Measurements from ENCODE around the gene ERG. TPM values are rescaled to one million over a fixed set of nuclear protein-coding genes. Genes with fewer than 3 reads are reported as not detected.

Gene ERG
- total and polyA plus RNA-seq, 2 experiments from 2014 or later, result 0.14 to 0.44 TPM

- Histone ChIP-seq H3K4me3 (no peak overlapping the region), H4K20me1 (replicated peaks; ENCODE audit: insufficient read depth) (no peaks in the 10 kb centered on the region), H3K27ac (ENCODE audit: low read depth) (no peak overlapping the region), H3K9me2 (ENCODE audit: insufficient read depth) (peaks cover 8% of the 10 kb centered on the region), H3K4me1 (ENCODE audit: insufficient read depth) (no peaks in the 10 kb centered on the region), H3K27me3 (ENCODE audit: insufficient read depth) (peaks cover 4% of the 10 kb centered on the region; the same call in 1 of the 2 replicates), H2AFZ (no peak overlapping the region), H3K79me2 (replicated peaks; ENCODE audit: insufficient read depth) (no peaks in the 10 kb centered on the region), H3K36me3 (ENCODE audit: insufficient read depth) (no peaks in the 10 kb centered on the region), H3K4me2 (no peak overlapping the region), H3F3A (replicated peaks; ENCODE audit: low read depth) (no peaks in the 10 kb centered on the region)
- TF ChIP-seq STAT1 (IDR thresholded peaks at IDR 0.05; ENCODE audit: unreplicated experiment) (no peak), CREB1 (CRISPR knock-in tag; IDR thresholded peaks at IDR 0.05; ENCODE audit: low read depth) (no peak), EZH2phosphoT487 (IDR thresholded peaks at IDR 0.05; ENCODE audit: unreplicated experiment) (no peak), CTCF (conservative IDR thresholded peaks at IDR 0.05; ENCODE audit: low read depth in 2 of 2) (no peak), REST (IDR thresholded peaks at IDR 0.05; ENCODE audit: unreplicated experiment) (no peak), NANOG (IDR thresholded peaks at IDR 0.05; ENCODE audit: borderline replicate concordance) (no peak), ZNF331 (CRISPR knock-in tag; IDR thresholded peaks at IDR 0.05; ENCODE audit: low read depth) (no peak), EZH2 (IDR thresholded peaks at IDR 0.05; ENCODE audit: low read depth, unreplicated experiment) (no peak), POLR2AphosphoS5 (IDR thresholded peaks at IDR 0.05; ENCODE audit: low read depth) (no peak), ETS1 (IDR thresholded peaks at IDR 0.05) (no peak), ZNF114 (CRISPR knock-in tag; IDR thresholded peaks at IDR 0.05) (no peak)
- TF ChIP-seq, protein P1, sequence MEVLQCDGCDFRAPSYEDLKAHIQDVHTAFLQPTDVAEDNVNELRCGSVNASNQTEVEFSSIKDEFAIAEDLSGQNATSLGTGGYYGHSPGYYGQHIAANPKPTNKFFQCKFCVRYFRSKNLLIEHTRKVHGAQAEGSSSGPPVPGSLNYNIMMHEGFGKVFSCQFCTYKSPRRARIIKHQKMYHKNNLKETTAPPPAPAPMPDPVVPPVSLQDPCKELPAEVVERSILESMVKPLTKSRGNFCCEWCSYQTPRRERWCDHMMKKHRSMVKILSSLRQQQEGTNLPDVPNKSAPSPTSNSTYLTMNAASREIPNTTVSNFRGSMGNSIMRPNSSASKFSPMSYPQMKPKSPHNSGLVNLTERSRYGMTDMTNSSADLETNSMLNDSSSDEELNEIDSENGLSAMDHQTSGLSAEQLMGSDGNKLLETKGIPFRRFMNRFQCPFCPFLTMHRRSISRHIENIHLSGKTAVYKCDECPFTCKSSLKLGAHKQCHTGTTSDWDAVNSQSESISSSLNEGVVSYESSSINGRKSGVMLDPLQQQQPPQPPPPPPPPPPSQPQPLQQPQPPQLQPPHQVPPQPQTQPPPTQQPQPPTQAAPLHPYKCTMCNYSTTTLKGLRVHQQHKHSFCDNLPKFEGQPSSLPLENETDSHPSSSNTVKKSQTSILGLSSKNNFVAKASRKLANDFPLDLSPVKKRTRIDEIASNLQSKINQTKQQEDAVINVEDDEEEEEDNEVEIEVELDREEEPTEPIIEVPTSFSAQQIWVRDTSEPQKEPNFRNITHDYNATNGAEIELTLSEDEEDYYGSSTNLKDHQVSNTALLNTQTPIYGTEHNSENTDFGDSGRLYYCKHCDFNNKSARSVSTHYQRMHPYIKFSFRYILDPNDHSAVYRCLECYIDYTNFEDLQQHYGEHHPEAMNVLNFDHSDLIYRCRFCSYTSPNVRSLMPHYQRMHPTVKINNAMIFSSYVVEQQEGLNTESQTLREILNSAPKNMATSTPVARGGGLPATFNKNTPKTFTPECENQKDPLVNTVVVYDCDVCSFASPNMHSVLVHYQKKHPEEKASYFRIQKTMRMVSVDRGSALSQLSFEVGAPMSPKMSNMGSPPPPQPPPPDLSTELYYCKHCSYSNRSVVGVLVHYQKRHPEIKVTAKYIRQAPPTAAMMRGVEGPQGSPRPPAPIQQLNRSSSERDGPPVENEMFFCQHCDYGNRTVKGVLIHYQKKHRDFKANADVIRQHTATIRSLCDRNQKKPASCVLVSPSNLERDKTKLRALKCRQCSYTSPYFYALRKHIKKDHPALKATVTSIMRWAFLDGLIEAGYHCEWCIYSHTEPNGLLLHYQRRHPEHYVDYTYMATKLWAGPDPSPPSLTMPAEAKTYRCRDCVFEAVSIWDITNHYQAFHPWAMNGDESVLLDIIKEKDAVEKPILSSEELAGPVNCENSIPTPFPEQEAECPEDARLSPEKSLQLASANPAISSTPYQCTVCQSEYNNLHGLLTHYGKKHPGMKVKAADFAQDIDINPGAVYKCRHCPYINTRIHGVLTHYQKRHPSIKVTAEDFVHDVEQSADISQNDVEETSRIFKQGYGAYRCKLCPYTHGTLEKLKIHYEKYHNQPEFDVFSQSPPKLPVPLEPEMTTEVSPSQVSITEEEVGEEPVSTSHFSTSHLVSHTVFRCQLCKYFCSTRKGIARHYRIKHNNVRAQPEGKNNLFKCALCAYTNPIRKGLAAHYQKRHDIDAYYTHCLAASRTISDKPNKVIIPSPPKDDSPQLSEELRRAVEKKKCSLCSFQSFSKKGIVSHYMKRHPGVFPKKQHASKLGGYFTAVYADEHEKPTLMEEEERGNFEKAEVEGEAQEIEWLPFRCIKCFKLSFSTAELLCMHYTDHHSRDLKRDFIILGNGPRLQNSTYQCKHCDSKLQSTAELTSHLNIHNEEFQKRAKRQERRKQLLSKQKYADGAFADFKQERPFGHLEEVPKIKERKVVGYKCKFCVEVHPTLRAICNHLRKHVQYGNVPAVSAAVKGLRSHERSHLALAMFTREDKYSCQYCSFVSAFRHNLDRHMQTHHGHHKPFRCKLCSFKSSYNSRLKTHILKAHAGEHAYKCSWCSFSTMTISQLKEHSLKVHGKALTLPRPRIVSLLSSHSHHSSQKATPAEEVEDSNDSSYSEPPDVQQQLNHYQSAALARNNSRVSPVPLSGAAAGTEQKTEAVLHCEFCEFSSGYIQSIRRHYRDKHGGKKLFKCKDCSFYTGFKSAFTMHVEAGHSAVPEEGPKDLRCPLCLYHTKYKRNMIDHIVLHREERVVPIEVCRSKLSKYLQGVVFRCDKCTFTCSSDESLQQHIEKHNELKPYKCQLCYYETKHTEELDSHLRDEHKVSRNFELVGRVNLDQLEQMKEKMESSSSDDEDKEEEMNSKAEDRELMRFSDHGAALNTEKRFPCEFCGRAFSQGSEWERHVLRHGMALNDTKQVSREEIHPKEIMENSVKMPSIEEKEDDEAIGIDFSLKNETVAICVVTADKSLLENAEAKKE (CRISPR knock-in tag; IDR thresholded peaks at IDR 0.05), result no peak
- ATAC-seq (no peak), DNase-seq (ENCODE audit: low spot score) (no peak)
- no peak overlapping the region for H3K4me3 Mint-ChIP-seq
- H3K27me3 Mint-ChIP-seq (ENCODE audit: insufficient read depth, low read depth, poor library complexity), result peaks cover 6% of the 10 kb centered on the region
- H3K27ac Mint-ChIP-seq, result no peak overlapping the region
- H3K36me3 Mint-ChIP-seq (ENCODE audit: low read depth), result no peaks in the 10 kb centered on the region; the same call in 2 of the 3 replicates
- no peaks in the 10 kb centered on the region; the same call in 2 of the 3 replicates for H3K9me3 Mint-ChIP-seq
- H3K4me1 Mint-ChIP-seq, result peaks cover 10% of the 10 kb centered on the region
Measured at GRCh38 chr21:38346286-38346685, 152.0 kb downstream of the ERG start.
